KBM-7 (cell line): Measurements from ENCODE around the gene METTL25.

Source experiments
- DNase-seq: peaks from one replicate; pipeline ENCODE4 v3.0.0-alpha.2; 2015
- in situ Hi-C: fragments of 300-500 bp; cut with MboI; formaldehyde crosslinking; loops from 2 replicates; pipeline ENCODE4 v1.14.3; 2020; ENCODE audit warnings: low sequenced_read_pairs, low pct_unique_long_range_greater_than_20kb, mixed read lengths

The METTL25 gene

GRCh38 chr12:82456633-82457032, 98.3 kb downstream of the METTL25 start:
- in situ Hi-C loops: no loop called here
- DNase-seq: no peak

- in situ Hi-C loops: no loop called here
Measured at GRCh38 chr12:82458101-82458500, 99.8 kb downstream of the METTL25 start.

GRCh38 chr12:82461393-82461792, 103.1 kb downstream of the METTL25 start:
- DNase-seq: no peak

More at GRCh38 chr12:82458101-82458500, 99.8 kb downstream of the METTL25 start:
- no peak for DNase-seq

GRCh38 chr12:82461836-82462235, 103.5 kb downstream of the METTL25 start:
- peak; percentile 14 for DNase-seq
- in situ Hi-C loops: no loop called here

More at GRCh38 chr12:82461393-82461792, 103.1 kb downstream of the METTL25 start:
- in situ Hi-C loops: no loop called here

GRCh38 chr12:82468563-82468962, 110.2 kb downstream of the METTL25 start:
- no peak for DNase-seq
- in situ Hi-C loops: no loop called here

- DNase-seq: no peak
- in situ Hi-C loops: no loop called here
Measured at GRCh38 chr12:82470906-82471512, 112.7 kb downstream of the METTL25 start.

GRCh38 chr12:82473111-82473754, 114.9 kb downstream of the METTL25 start:
- no peak for DNase-seq
- in situ Hi-C loops: no loop called here

GRCh38 chr12:82474181-82474797, 116.0 kb downstream of the METTL25 start:
- in situ Hi-C loops: no loop called here
- DNase-seq: no peak

- no peak for DNase-seq
- in situ Hi-C loops: no loop called here
Measured at GRCh38 chr12:82474798-82475184, 116.5 kb downstream of the METTL25 start.

- in situ Hi-C loops: no loop called here
- DNase-seq: no peak
Measured at GRCh38 chr12:82475211-82475610, 116.9 kb downstream of the METTL25 start.

- in situ Hi-C loops: no loop called here
- DNase-seq: no peak
Measured at GRCh38 chr12:82476511-82476910, 118.2 kb downstream of the METTL25 start.

GRCh38 chr12:82479511-82479910, 121.2 kb downstream of the METTL25 start:
- no peak for DNase-seq
- in situ Hi-C loops: no loop called here

GRCh38 chr12:82480606-82481005, 122.3 kb downstream of the METTL25 start:
- no peak for DNase-seq
- in situ Hi-C loops: no loop called here

GRCh38 chr12:82481954-82482353, 123.6 kb downstream of the METTL25 start:
- in situ Hi-C loops: no loop called here

GRCh38 chr12:82486524-82487235, 128.4 kb downstream of the METTL25 start:
- in situ Hi-C loops: no loop called here
- no peak for DNase-seq

More at GRCh38 chr12:82481954-82482353, 123.6 kb downstream of the METTL25 start:
- no peak for DNase-seq

GRCh38 chr12:82504409-82504808, 146.1 kb downstream of the METTL25 start:
- DNase-seq: no peak
- in situ Hi-C loops: no loop called here

GRCh38 chr12:82505150-82505549, 146.8 kb downstream of the METTL25 start:
- no peak for DNase-seq
- in situ Hi-C loops: no loop called here

GRCh38 chr12:82507686-82508085, 149.4 kb downstream of the METTL25 start:
- DNase-seq: no peak
- in situ Hi-C loops: no loop called here

- in situ Hi-C loops: no loop called here
- no peak for DNase-seq
Measured at GRCh38 chr12:82510386-82510785, 152.1 kb downstream of the METTL25 start.

GRCh38 chr12:82514880-82515279, 156.6 kb downstream of the METTL25 start:
- in situ Hi-C loops: no loop called here

More at GRCh38 chr12:82514880-82515279, 156.6 kb downstream of the METTL25 start:
- DNase-seq: no peak
